Heart left ventricle (tissue), 13 donors: ENCODE measurements around the gene LHFPL2.

ENCODE experiments used
- POLR2A ChIP-seq, 2 donors: fragments of 450-650 bp; IDR thresholded peaks; one replicate each; pipeline ENCODE4 v1.6.1; 2017; ENCODE audit warnings: antibody characterized with exemption in 2 of 2, mild to moderate bottlenecking in 2 of 2, moderate library complexity in 2 of 2
- TF ChIP-seq, protein P1 (sequence below), 12 donors: fragments of 200-600 bp; sonication (generic) in 4 of 12; IDR thresholded peaks; one replicate each; pipeline versions ENCODE4 v1.5.0 to v1.8.0; 2018 to 2022; ENCODE audit warnings: antibody characterized with exemption in 12 of 12, mild to moderate bottlenecking in 5 of 12
- donor health status: ischemic (EF 13 %, LVEDD 7.1; RV severe dilation, severe dysfunction).
- donor health status: DM: no; HTN: yes; CAD: no.
- donor health status: DM: no; HTN: no; CAD: no.
- donor health status: ischemic (EF 25% LVEDD 6.9; RV normal size, moderate dysfunction).
- donor health status: ischemic (EF 25% LVEDD 5.7; RV mildly dilated, moderate dysfunction).
- donor health status: ischemic (EF 35%, LVEDD 5.7; RV mildly dilated, moderate dysfunction).
- donor health status: nonischemic (EF 11% LVEDD 7.7; RV severe dilation, severe dysfunction).
- donor health status: DM: yes; HTN: yes; CAD: no.
- donor health status: PGD.
- donor health status: ischemic (EF 29% LVEDD 5.4; RV normal size, mild dysfunction).
- donor health status: nonischemic (EF 23%, LVEDD 6.1; RV moderate dilation, normal function).

GRCh38 chr5:78631931-78632330, 16.6 kb downstream of the LHFPL2 start:
- TF ChIP-seq, protein P1, sequence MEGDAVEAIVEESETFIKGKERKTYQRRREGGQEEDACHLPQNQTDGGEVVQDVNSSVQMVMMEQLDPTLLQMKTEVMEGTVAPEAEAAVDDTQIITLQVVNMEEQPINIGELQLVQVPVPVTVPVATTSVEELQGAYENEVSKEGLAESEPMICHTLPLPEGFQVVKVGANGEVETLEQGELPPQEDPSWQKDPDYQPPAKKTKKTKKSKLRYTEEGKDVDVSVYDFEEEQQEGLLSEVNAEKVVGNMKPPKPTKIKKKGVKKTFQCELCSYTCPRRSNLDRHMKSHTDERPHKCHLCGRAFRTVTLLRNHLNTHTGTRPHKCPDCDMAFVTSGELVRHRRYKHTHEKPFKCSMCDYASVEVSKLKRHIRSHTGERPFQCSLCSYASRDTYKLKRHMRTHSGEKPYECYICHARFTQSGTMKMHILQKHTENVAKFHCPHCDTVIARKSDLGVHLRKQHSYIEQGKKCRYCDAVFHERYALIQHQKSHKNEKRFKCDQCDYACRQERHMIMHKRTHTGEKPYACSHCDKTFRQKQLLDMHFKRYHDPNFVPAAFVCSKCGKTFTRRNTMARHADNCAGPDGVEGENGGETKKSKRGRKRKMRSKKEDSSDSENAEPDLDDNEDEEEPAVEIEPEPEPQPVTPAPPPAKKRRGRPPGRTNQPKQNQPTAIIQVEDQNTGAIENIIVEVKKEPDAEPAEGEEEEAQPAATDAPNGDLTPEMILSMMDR (IDR thresholded peaks at IDR 0.05) = no peak
- no peak for TF ChIP-seq POLR2A (IDR thresholded peaks at IDR 0.05)
